NB4 (cell line): ENCODE results near the gene ZIC4.

Experiments used
- CTCF ChIP-seq: IDR thresholded peaks from one replicate; pipeline ENCODE4 v1.5.1; 2012; ENCODE audit warnings: low read depth, low read length
- POLR2A ChIP-seq: IDR thresholded peaks from 2 replicates; pipeline ENCODE4 v1.6.1; 2011; ENCODE audit warnings: mild to moderate bottlenecking; ENCODE audit not compliant: insufficient read length; ENCODE audit errors: extremely low read depth

DNA sequence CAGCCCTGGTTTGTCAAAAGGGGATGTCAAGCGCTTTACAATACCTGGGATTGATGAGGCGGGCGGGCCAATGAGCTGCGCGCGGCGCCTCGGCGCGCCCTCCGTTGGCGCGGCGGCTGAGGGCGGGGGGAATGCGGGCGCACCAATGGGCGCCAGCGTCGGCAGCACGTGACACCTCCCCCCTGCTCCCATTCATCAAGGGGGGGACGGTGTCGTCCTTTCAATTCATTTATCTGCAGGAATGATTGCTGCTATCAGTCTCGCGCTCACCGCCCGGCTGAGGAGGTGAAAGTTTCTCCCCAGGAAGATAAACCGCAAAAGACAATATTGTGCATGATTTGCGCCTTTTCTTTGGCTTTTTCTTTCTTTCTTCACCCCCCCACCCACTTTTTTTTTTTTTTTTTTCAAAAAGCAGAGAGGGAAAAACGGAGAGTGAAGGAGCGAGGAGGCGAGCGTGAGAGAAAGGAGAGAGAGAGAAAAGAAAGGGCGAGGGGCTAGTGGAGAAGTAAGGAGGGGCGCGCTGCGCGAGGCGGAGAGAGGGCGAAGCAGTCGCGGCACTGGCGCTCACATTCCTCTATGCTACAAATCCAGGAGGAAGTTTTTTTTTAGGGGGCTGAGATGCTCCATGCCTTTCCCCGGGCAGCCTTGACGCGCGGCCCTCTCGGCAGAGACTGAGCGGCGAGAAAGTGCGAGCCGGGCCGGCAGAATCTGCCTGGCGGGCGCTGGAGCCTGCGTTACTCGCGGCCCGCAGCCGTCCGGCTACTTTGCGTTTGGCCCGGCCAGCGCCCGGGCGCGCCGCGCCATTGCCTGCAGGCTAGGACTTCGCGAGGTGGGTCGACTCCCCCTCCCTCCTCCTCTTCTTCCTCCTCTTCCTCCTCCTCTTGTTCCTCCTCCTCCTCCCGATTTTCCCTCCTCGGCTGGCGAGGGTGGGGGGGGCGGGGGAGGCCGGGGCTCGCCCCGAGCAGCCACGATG, 3.1 kb upstream of the ZIC4 start, which contains the start of gene ZIC1:
- TF ChIP-seq CTCF (no peak), POLR2A (no peak)
